GM15510 (cell line): ENCODE measurements around the gene EVA1A.

Experiments used
- POLR2A ChIP-seq: IDR thresholded peaks from 3 replicates; pipeline ENCODE4 v1.6.1; 2011; ENCODE audit warnings: borderline replicate concordance; ENCODE audit not compliant: insufficient read length; ENCODE audit errors: extremely low read depth

The EVA1A gene

GRCh38 chr2:75597949-75598348, 37.2 kb upstream of the EVA1A start:
- no peak for TF ChIP-seq POLR2A

GRCh38 chr2:75596784-75597183, 36.0 kb upstream of the EVA1A start:
- TF ChIP-seq POLR2A: no peak

- TF ChIP-seq POLR2A: no peak
Measured at GRCh38 chr2:75595541-75596395, 35.0 kb upstream of the EVA1A start.

GRCh38 chr2:75594596-75594995, 33.9 kb upstream of the EVA1A start:
- TF ChIP-seq POLR2A: no peak

- TF ChIP-seq POLR2A: no peak
Measured at GRCh38 chr2:75592888-75593287, 32.1 kb upstream of the EVA1A start.

- no peak for TF ChIP-seq POLR2A
Measured at GRCh38 chr2:75592030-75592429, 31.3 kb upstream of the EVA1A start.

- TF ChIP-seq POLR2A: no peak
Measured at GRCh38 chr2:75589391-75590105, 28.8 kb upstream of the EVA1A start.

GRCh38 chr2:75587954-75588587, 27.3 kb upstream of the EVA1A start:
- no peak for TF ChIP-seq POLR2A

- TF ChIP-seq POLR2A: no peak
Measured at GRCh38 chr2:75586971-75587370, 26.2 kb upstream of the EVA1A start.

- TF ChIP-seq POLR2A: no peak
Measured at GRCh38 chr2:75582840-75583239, 22.1 kb upstream of the EVA1A start.

- no peak for TF ChIP-seq POLR2A
Measured at GRCh38 chr2:75580606-75581005, 19.9 kb upstream of the EVA1A start.

GRCh38 chr2:75580156-75580555, 19.4 kb upstream of the EVA1A start:
- no peak for TF ChIP-seq POLR2A

- no peak for TF ChIP-seq POLR2A
Measured at GRCh38 chr2:75579186-75579585, 18.4 kb upstream of the EVA1A start.

- no peak for TF ChIP-seq POLR2A
Measured at GRCh38 chr2:75577280-75577679, 16.5 kb upstream of the EVA1A start.

- no peak for TF ChIP-seq POLR2A
Measured at GRCh38 chr2:75574106-75574505, 13.4 kb upstream of the EVA1A start.
